WTC11 (cell line): ENCODE measurements around the gene PPP4R4. TPM values are rescaled to one million over a fixed set of nuclear protein-coding genes. Genes with fewer than 3 reads are reported as not detected.

Experiments used
- ATAC-seq: fragments of 200-7000 bp; cut with Tn5 transposase; 2 replicates; pipeline ENCODE4 v1.10.0; 2021; ENCODE audit warnings: mild to moderate bottlenecking, moderate library complexity
- CTCF ChIA-PET: fragments of 300-600 bp; sonication (Branson Sonifier 250); formaldehyde crosslinking; loops from one replicate; lab custom pipeline; 2021; ENCODE audit warnings: antibody characterized with exemption; lab: Charles Lee
- POLR2A ChIA-PET: fragments of 350-600 bp; sonication (Branson Sonifier 250); formaldehyde crosslinking; loops from one replicate; lab custom pipeline; 2021; ENCODE audit warnings: antibody characterized with exemption; lab: Charles Lee
- DNase-seq: peaks from one replicate; pipeline ENCODE4 v3.0.0; 2021; ENCODE audit warnings: low spot score
- H3K27ac Mint-ChIP-seq: 2 replicates; pipeline ENCODE4 v1.8.0; 2021; ENCODE audit warnings: mixed read lengths
- H3K27me3 Mint-ChIP-seq: 2 replicates; pipeline ENCODE4 v1.8.0; 2021; ENCODE audit warnings: low read depth, mild to moderate bottlenecking, moderate library complexity, mixed read lengths
- H3K36me3 Mint-ChIP-seq: 2 replicates; pipeline ENCODE4 v1.8.0; 2021; ENCODE audit warnings: mixed read lengths
- H3K4me1 Mint-ChIP-seq: 2 replicates; pipeline ENCODE4 v1.8.0; 2022; ENCODE audit warnings: mixed read lengths
- H3K4me3 Mint-ChIP-seq: 2 replicates; pipeline ENCODE4 v1.8.0; 2021; ENCODE audit warnings: mild to moderate bottlenecking, moderate library complexity, mixed read lengths
- H3K9me3 Mint-ChIP-seq: 2 replicates; pipeline ENCODE4 v1.8.0; 2021; ENCODE audit warnings: mixed read lengths
- CTCF ChIP-seq: fragments of 200-600 bp; IDR thresholded peaks from 2 replicates; pipeline ENCODE4 v1.8.0; 2022; ENCODE audit warnings: antibody characterized with exemption
- ETV6 ChIP-seq: sonication (generic); formaldehyde crosslinking; IDR thresholded peaks from 2 replicates; pipeline ENCODE4 v1.8.1; 2022; ENCODE audit warnings: mild to moderate bottlenecking, missing genetic modification reagents
- FOXK1 ChIP-seq: sonication (generic); formaldehyde crosslinking; IDR thresholded peaks from 2 replicates; pipeline ENCODE4 v1.8.0; 2022; ENCODE audit warnings: mild to moderate bottlenecking, moderate library complexity, missing genetic modification reagents
- FOXP4 ChIP-seq: sonication (generic); formaldehyde crosslinking; IDR thresholded peaks from 2 replicates; pipeline ENCODE4 v1.8.0; 2022; ENCODE audit warnings: mild to moderate bottlenecking, missing genetic modification reagents
- GABPB1 ChIP-seq: sonication (generic); formaldehyde crosslinking; IDR thresholded peaks from 2 replicates; pipeline ENCODE4 v1.8.1; 2023; ENCODE audit warnings: mild to moderate bottlenecking, missing genetic modification reagents
- JUN ChIP-seq: sonication (generic); formaldehyde crosslinking; IDR thresholded peaks from 2 replicates; pipeline ENCODE4 v1.8.0; 2023; ENCODE audit warnings: mild to moderate bottlenecking, missing genetic modification reagents
- MAX ChIP-seq: sonication (generic); formaldehyde crosslinking; IDR thresholded peaks from 2 replicates; pipeline ENCODE4 v1.8.0; 2022; ENCODE audit warnings: mild to moderate bottlenecking, missing genetic modification reagents
- TCF7 ChIP-seq: sonication (generic); formaldehyde crosslinking; IDR thresholded peaks from 2 replicates; pipeline ENCODE4 v1.8.0; 2022; ENCODE audit warnings: mild to moderate bottlenecking, low read depth, missing genetic modification reagents, moderate library complexity
- USF1 ChIP-seq: sonication (generic); formaldehyde crosslinking; IDR thresholded peaks from 2 replicates; pipeline ENCODE4 v1.8.0; 2022; ENCODE audit warnings: mild to moderate bottlenecking, missing genetic modification reagents
- ZBTB43 ChIP-seq: sonication (generic); formaldehyde crosslinking; IDR thresholded peaks from 2 replicates; pipeline ENCODE4 v1.8.1; 2023; ENCODE audit warnings: mild to moderate bottlenecking, missing genetic modification reagents
- ZNF121 ChIP-seq: sonication (generic); formaldehyde crosslinking; IDR thresholded peaks from 2 replicates; pipeline ENCODE4 v1.8.0; 2023; ENCODE audit warnings: missing genetic modification reagents
- ZNF263 ChIP-seq: sonication (generic); formaldehyde crosslinking; IDR thresholded peaks from 2 replicates; pipeline ENCODE4 v1.8.1; 2022; ENCODE audit warnings: low read depth, mild to moderate bottlenecking, moderate library complexity, missing genetic modification reagents
- ZNF425 ChIP-seq: fragments of 250-450 bp; sonication (Bioruptor Pico); conservative IDR thresholded peaks from 2 replicates; pipeline ENCODE4 v1.9.0; 2021; ENCODE audit warnings: mild to moderate bottlenecking
- total RNA-seq: library from RNA; stranded (reverse); gene quantifications from 3 replicates; pipeline ENCODE4 v1.2.3, GENCODE V29; 2021
- TF ChIP-seq, protein P1 (sequence below): sonication (generic); formaldehyde crosslinking; IDR thresholded peaks from 2 replicates; pipeline ENCODE4 v1.8.1; 2022; ENCODE audit warnings: low read depth, mild to moderate bottlenecking, moderate library complexity, missing genetic modification reagents, borderline replicate concordance
- TF ChIP-seq, protein P2 (sequence below): sonication (generic); formaldehyde crosslinking; conservative IDR thresholded peaks from 2 replicates; pipeline ENCODE4 v1.8.1; 2022; ENCODE audit warnings: mild to moderate bottlenecking, missing genetic modification reagents
- TF ChIP-seq, protein P3 (sequence below): sonication (generic); formaldehyde crosslinking; IDR thresholded peaks from 2 replicates; pipeline ENCODE4 v1.8.1; 2022; ENCODE audit warnings: low read depth, missing genetic modification reagents, borderline replicate concordance
- TF ChIP-seq, protein P4 (sequence below): sonication (generic); formaldehyde crosslinking; IDR thresholded peaks from 2 replicates; pipeline ENCODE4 v1.8.1; 2023; ENCODE audit warnings: mild to moderate bottlenecking, missing genetic modification reagents, moderate library complexity

The PPP4R4 gene
- total RNA-seq, 1 experiment from 2014 or later: 9.6 TPM

GRCh38 chr14:94144765-94145164 is 29.4 kb upstream of the PPP4R4 start:
- Mint-ChIP-seq H3K36me3 (no peaks in the 10 kb centered on the region), H3K27me3 (no peaks in the 10 kb centered on the region; the same call in 1 of the 2 replicates), H3K27ac (peak overlapping the region; percentile 39; the same call in 1 of the 2 replicates), H3K4me3 (no peak overlapping the region), H3K9me3 (no peaks in the 10 kb centered on the region), H3K4me1 (peaks cover 13% of the 10 kb centered on the region)
- TF ChIP-seq JUN (CRISPR knock-in tag) (no peak), USF1 (CRISPR knock-in tag) (peak; percentile 82), ZBTB43 (no peak), GABPB1 (CRISPR knock-in tag) (peak; percentile 96), MAX (CRISPR knock-in tag) (peak; percentile 80; the same call in 1 of the 2 replicates), ZNF263 (no peak), CTCF (no peak), ZNF425 (CRISPR knock-in tag) (no peak), TCF7 (CRISPR knock-in tag) (no peak), FOXK1 (CRISPR knock-in tag) (0 out of 2 replicates have a peak, but pooled peaks have one; percentile 71), ZNF121 (CRISPR knock-in tag) (no peak), FOXP4 (CRISPR knock-in tag) (peak; percentile 65; the same call in 1 of the 2 replicates), ETV6 (CRISPR knock-in tag) (peak; percentile 53; the same call in 1 of the 2 replicates)
- TF ChIP-seq, protein P1, sequence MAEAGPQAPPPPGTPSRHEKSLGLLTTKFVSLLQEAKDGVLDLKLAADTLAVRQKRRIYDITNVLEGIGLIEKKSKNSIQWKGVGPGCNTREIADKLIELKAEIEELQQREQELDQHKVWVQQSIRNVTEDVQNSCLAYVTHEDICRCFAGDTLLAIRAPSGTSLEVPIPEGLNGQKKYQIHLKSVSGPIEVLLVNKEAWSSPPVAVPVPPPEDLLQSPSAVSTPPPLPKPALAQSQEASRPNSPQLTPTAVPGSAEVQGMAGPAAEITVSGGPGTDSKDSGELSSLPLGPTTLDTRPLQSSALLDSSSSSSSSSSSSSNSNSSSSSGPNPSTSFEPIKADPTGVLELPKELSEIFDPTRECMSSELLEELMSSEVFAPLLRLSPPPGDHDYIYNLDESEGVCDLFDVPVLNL (CRISPR knock-in tag): no peak
- TF ChIP-seq, protein P2, sequence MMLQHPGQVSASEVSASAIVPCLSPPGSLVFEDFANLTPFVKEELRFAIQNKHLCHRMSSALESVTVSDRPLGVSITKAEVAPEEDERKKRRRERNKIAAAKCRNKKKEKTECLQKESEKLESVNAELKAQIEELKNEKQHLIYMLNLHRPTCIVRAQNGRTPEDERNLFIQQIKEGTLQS (CRISPR knock-in tag): no peak
- TF ChIP-seq, protein P3, sequence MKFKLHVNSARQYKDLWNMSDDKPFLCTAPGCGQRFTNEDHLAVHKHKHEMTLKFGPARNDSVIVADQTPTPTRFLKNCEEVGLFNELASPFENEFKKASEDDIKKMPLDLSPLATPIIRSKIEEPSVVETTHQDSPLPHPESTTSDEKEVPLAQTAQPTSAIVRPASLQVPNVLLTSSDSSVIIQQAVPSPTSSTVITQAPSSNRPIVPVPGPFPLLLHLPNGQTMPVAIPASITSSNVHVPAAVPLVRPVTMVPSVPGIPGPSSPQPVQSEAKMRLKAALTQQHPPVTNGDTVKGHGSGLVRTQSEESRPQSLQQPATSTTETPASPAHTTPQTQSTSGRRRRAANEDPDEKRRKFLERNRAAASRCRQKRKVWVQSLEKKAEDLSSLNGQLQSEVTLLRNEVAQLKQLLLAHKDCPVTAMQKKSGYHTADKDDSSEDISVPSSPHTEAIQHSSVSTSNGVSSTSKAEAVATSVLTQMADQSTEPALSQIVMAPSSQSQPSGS (CRISPR knock-in tag): no peak
- TF ChIP-seq, protein P4, sequence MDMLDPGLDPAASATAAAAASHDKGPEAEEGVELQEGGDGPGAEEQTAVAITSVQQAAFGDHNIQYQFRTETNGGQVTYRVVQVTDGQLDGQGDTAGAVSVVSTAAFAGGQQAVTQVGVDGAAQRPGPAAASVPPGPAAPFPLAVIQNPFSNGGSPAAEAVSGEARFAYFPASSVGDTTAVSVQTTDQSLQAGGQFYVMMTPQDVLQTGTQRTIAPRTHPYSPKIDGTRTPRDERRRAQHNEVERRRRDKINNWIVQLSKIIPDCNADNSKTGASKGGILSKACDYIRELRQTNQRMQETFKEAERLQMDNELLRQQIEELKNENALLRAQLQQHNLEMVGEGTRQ (CRISPR knock-in tag): peak; percentile 88
- POLR2A ChIA-PET: interaction anchor here (0.9 kb wide), 1 partner anchor 29 kb away, joined by 5 read pairs; the partner anchor contains the start of gene PPP4R4
- DNase-seq: peak; percentile 27
- ATAC-seq: peak; percentile 93
- CTCF ChIA-PET: interaction anchor here (0.7 to 2.1 kb wide), 8 partner anchors 8 to 205 kb away, joined by 3 to 9 read pairs (median 5); partner anchors contain the start of genes DDX24, IFI27L1, IFI27L2 and PPP4R4
